DND-41 (cell line): Measurements from ENCODE around the gene LONP2.

Experiments
- ATAC-seq: fragments of 200-7000 bp; cut with Tn5 transposase; 3 replicates; pipeline ENCODE4 v1.9.1; 2021; ENCODE audit warnings: low read depth; ENCODE audit not compliant: insufficient read depth
- DNase-seq: peaks from one replicate; pipeline ENCODE4 v3.0.0-alpha.2; 2020
- H2AFZ ChIP-seq: 2 replicates; pipeline ENCODE4 v1.6.0; 2012; ENCODE audit warnings: low read depth, low read length
- H3K27ac ChIP-seq: 2 replicates; pipeline ENCODE4 v1.5.1; 2012; ENCODE audit warnings: low read length, inconsistent platforms
- H3K27me3 ChIP-seq: fragments of 200-600 bp; sonication (generic); 2 replicates; pipeline ENCODE4 v1.6.0; 2012; ENCODE audit warnings: low read length, mild to moderate bottlenecking, inconsistent platforms; ENCODE audit not compliant: insufficient read depth, poor library complexity
- H3K36me3 ChIP-seq: 2 replicates; pipeline ENCODE4 v1.5.1; 2012; ENCODE audit warnings: low read length, inconsistent platforms; ENCODE audit not compliant: insufficient read depth
- H3K4me1 ChIP-seq: 2 replicates; pipeline ENCODE4 v1.5.1; 2012; ENCODE audit warnings: mild to moderate bottlenecking, low read length; ENCODE audit not compliant: insufficient read depth
- H3K4me2 ChIP-seq: 2 replicates; pipeline ENCODE4 v1.6.0; 2012; ENCODE audit warnings: mild to moderate bottlenecking, moderate library complexity, low read length, inconsistent platforms; ENCODE audit not compliant: insufficient read depth
- H3K4me3 ChIP-seq, 2 experiments: fragments of 200-600 bp in 1 of 2; shearing (Covaris generic) in 1 of 2; 2 replicates each; pipeline ENCODE4 v1.5.1; 2012 to 2016; ENCODE audit warnings: inconsistent platforms in 2 of 2, low read length in 2 of 2, mild to moderate bottlenecking in 2 of 2, low read depth in 1 of 2, moderate library complexity in 1 of 2
- H3K79me2 ChIP-seq: 2 replicates; pipeline ENCODE4 v1.6.0; 2012; ENCODE audit warnings: low read length, inconsistent platforms; ENCODE audit not compliant: insufficient read depth
- H3K9ac ChIP-seq: 2 replicates; pipeline ENCODE4 v1.6.0; 2012; ENCODE audit warnings: low read depth, mild to moderate bottlenecking, inconsistent platforms, low read length, moderate library complexity
- H3K9me3 ChIP-seq: 2 replicates; pipeline ENCODE4 v1.5.1; 2012; ENCODE audit warnings: low read length, moderate library complexity, mild to moderate bottlenecking, inconsistent platforms; ENCODE audit not compliant: insufficient read depth, severe bottlenecking
- H4K20me1 ChIP-seq: 2 replicates; pipeline ENCODE4 v1.6.0; 2012; ENCODE audit warnings: low read length; ENCODE audit not compliant: insufficient read depth
- CTCF ChIP-seq: IDR thresholded peaks from 2 replicates; pipeline ENCODE4 v1.5.1; 2012; ENCODE audit warnings: borderline replicate concordance, low read length, moderate library complexity, mild to moderate bottlenecking; ENCODE audit not compliant: poor library complexity, severe bottlenecking; ENCODE audit errors: extremely low read depth
- EZH2 ChIP-seq: IDR thresholded peaks from 3 replicates; pipeline ENCODE4 v1.6.1; 2012; ENCODE audit warnings: borderline replicate concordance, low read depth, mild to moderate bottlenecking, moderate library complexity, low read length, inconsistent platforms; ENCODE audit not compliant: severe bottlenecking

The LONP2 gene

DNA sequence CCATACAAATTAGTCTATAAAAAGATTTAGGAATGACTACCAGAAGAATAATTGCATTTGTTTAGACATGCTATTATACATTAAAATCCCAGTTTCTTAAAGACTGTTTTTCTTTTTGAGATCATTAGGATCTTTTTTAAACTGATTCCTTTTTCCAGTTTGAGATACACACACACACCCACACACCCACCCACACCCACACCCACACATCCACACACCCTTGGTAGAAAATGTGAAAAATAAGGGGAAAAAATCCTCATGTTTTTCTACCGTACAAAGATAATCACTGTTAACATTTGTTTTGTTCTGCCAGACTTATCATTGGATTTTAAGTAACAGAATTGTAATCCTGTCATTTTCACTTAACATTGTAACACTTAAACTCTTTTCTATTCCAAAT is 30.4 kb downstream of the LONP2 start:
- no peak overlapping the region for H3K9ac ChIP-seq
- no peak overlapping the region for H3K4me3 ChIP-seq
- peaks cover 74% of the 10 kb centered on the region for H3K36me3 ChIP-seq
- no peak for DNase-seq
- no peaks in the 10 kb centered on the region for H3K27me3 ChIP-seq
- no peaks in the 10 kb centered on the region for H3K9me3 ChIP-seq
- no peak overlapping the region for H3K27ac ChIP-seq
- TF ChIP-seq EZH2 = no peak
- TF ChIP-seq CTCF = no peak
- H3K79me2 ChIP-seq = no peaks in the 10 kb centered on the region
- H4K20me1 ChIP-seq = no peaks in the 10 kb centered on the region
- no peak overlapping the region for H2AFZ ChIP-seq
- no peak for ATAC-seq
- no peak overlapping the region for H3K4me2 ChIP-seq
- no peaks in the 10 kb centered on the region for H3K4me1 ChIP-seq

- no peaks in the 10 kb centered on the region for H4K20me1 ChIP-seq
- no peak overlapping the region for H3K4me2 ChIP-seq
- no peaks in the 10 kb centered on the region for H3K9me3 ChIP-seq
- no peak overlapping the region for H3K4me3 ChIP-seq
- no peaks in the 10 kb centered on the region for H3K79me2 ChIP-seq
- no peaks in the 10 kb centered on the region for H3K27me3 ChIP-seq
- no peak for TF ChIP-seq EZH2
- no peak for TF ChIP-seq CTCF
- no peak overlapping the region for H2AFZ ChIP-seq
- no peak overlapping the region for H3K9ac ChIP-seq
- DNase-seq (no peak), ATAC-seq (no peak)
- peaks cover 68% of the 10 kb centered on the region for H3K36me3 ChIP-seq
- H3K27ac ChIP-seq = no peak overlapping the region
- no peaks in the 10 kb centered on the region for H3K4me1 ChIP-seq
These were observed 32.0 kb downstream of the LONP2 start for GRCh38 chr16:48276102-48276501.

DNA sequence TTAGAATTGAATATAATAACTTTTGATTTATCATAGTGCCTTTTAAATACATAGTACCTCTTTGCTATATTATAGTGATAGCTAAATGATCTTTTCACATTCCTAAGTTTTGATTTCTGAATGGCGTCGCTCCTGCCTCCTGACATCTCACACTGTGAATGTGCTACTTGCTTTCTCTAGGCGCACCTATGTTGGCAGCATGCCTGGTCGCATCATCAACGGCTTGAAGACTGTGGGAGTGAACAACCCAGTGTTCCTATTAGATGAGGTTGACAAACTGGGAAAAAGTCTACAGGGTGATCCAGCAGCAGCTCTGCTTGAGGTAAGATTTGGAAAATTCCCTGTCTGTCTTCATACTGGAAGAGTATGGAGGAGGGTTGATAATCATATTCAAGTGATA is 33.1 kb downstream of the LONP2 start:
- ATAC-seq (no peak), DNase-seq (no peak)
- Histone ChIP-seq H3K9ac (no peak overlapping the region), H2AFZ (no peak overlapping the region), H3K4me2 (no peak overlapping the region), H3K36me3 (peaks cover 60% of the 10 kb centered on the region), H3K27me3 (no peaks in the 10 kb centered on the region), H4K20me1 (no peaks in the 10 kb centered on the region), H3K9me3 (no peaks in the 10 kb centered on the region), H3K4me1 (no peaks in the 10 kb centered on the region), H3K79me2 (no peaks in the 10 kb centered on the region), H3K4me3 (no peak overlapping the region), H3K27ac (no peak overlapping the region)
- TF ChIP-seq CTCF (no peak), EZH2 (no peak)

DNA sequence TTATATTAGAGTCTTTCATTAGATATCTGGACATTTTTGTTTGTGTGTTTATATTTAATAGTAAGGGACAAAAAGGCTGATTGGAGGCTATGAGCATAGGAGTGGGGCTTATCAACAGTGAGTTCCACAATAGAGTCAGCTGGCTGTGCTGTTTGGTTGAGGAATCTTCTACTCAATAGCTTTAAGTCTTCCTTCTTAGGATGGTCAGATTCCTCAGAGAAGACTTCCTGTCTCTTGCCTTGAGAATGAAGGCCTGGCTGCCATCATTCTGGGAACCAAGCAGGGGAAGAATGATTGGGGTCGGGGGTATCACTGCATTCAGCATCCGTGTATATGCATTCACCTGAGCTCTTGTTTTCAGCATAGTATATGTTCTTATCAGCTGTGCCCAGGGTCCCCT is 35.1 kb downstream of the LONP2 start:
- H3K9ac ChIP-seq = no peak overlapping the region
- H2AFZ ChIP-seq = no peak overlapping the region
- H3K4me3 ChIP-seq = no peak overlapping the region
- TF ChIP-seq CTCF (no peak), EZH2 (no peak)
- ATAC-seq (no peak), DNase-seq (no peak)
- no peaks in the 10 kb centered on the region for H3K79me2 ChIP-seq
- H3K9me3 ChIP-seq = no peaks in the 10 kb centered on the region
- peaks cover 62% of the 10 kb centered on the region for H3K36me3 ChIP-seq
- H3K27me3 ChIP-seq = no peaks in the 10 kb centered on the region
- no peak overlapping the region for H3K27ac ChIP-seq
- H3K4me2 ChIP-seq = no peak overlapping the region
- H3K4me1 ChIP-seq = 0 out of 2 replicates have a peak, but pooled peaks cover under 1% of the 10 kb centered on the region
- no peaks in the 10 kb centered on the region for H4K20me1 ChIP-seq
